Bone marrow (tissue), 2 donors: ENCODE measurements around the gene KIF21A.

Experiments used
- DNase-seq, 2 donors: peaks; one replicate each; lab custom pipeline; 2025; lab: John Stamatoyannopoulos, UW

Gene KIF21A

DNA sequence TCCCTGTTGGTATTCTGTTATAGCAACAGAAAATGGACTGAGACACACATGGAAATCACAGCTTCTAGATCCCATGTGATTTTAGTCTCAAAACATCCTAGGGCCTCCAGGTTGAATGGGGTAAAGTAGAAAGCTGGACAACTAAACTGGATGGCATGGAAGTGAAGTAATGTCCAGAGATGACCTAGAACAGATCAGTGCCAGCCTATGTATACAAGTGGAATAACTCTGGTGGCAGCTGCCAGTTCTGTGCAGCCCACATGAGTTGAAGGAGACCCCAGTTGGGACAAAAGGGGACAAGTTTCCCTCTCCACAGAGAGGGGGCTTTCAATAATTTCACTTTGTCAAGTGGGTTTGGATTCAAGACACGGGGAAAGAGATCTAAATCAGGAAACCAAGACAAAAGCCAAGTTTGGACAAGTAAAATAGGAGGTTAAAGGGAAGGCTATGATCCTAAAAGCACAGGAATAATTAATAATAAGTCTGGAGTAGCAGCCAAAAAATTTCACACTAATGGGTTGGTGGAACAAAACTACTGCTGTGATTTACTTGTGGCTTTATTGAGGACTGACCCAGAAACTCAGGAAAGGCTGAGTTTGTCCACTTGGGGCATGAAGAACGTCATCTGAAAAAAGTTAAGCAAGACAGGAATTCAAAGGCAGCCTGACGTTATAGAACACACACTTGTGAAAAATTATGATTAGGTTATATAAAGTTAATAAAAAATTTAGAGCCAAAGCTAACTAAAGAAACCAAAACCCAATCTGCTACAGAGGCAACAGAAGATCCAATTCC lies 11.7 kb downstream of the KIF21A start:
- no peak for DNase-seq

DNA sequence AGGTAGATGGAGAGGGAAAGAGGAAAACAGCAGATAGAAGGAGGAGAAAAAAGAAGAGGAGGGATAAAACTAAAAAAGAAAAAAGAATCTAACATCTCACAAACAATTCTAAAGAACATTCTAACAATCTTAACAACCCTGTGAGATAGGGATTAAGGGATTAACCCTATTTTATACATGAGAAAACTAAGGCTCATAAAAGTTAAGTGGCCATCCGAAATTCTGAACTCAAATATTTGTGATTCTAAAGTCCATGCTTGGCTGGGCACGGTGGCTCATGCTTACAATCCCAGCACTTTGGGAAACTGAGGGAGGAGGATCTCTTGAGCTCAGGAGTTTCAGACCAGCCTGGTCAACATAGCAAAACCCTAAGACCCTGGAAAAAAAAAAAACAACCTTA lies 13.1 kb downstream of the KIF21A start:
- no peak for DNase-seq

DNA sequence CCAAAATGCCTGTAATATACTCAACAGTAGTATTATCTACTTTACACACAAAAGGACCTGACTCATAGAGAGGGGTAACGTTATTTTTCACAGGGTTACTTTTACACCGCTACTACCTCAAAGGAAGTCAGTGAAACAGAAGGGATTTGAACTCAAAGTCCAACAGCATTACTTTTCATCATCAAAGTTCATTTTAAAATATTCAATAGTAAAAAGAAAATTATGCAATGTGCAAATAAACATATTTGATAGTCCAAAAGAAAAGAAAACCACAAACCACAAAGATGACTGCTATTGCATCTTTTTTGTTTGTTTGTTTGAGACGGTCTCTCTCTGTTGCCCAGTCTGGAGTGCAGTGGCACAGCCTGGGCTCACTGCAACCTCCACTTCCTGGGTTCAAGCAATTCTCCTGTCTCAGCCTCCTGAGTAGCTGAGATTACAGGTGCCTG lies 15.5 kb downstream of the KIF21A start:
- no peak for DNase-seq

DNA sequence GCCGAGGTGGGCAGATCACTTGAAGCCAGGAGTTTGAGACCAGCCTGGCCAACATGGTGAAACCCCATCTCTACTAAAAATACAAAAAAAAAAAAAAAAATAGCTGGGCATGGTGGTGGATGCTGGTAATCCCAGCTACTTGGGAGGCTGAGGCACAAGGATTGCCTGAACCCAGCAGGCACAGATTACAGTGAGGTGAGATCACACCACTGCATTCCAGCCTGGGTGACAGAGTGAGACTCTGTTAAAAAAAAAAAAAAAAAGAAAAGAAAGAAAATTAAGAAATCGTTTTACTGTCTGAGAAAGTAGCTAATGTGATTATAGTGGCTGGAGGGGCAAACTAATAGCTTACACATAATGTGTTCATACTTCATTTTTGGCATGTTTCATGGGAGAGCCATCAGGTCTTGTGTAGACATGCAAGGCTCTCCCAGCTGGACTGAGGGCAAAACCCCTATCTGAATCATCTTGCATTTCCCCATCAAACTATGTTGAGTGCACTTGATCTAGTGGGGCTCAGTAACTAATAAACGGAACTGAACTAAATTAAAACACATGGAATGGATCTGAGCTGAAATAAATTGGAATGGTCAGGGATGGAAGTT lies 16.2 kb downstream of the KIF21A start:
- DNase-seq, result no peak

DNA sequence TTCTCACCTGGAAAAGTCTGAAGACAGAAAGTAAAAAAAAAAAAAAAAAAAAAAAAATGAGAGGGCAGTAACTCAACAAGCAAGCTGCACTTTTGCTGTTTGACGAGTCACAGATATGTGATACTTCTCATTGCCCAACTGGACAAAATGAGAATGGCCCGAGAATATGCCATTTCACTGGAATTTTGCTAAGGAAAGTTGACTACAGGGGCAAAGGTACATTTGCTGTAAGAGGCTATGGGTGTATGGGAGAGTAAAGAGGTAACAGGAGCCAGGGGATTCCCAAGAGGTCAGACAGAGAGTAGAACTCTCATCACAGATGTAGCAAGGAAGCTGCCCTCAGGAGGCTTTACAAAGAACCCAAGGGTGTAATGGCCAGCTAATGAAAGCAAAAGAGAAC lies 22.9 kb downstream of the KIF21A start:
- DNase-seq, result no peak

DNA sequence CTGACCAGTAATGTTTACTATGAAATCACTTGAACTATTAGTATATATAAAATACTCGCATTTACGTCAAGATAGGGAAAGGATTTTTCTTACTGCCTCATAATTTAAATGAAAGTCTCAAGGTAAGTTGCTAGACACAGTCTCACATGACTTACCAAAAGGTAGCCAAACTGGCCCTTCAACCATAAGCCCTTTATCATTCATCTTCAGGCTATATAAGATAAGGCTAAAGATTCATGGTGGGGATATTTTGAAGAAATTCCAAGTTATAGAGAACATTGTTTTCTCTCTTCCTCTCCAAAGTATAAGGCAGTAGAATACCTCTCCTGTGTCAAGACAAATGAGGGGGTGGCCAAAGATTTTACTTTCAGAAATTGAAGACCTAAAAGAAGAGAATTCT lies 23.4 kb downstream of the KIF21A start:
- no peak for DNase-seq

DNA sequence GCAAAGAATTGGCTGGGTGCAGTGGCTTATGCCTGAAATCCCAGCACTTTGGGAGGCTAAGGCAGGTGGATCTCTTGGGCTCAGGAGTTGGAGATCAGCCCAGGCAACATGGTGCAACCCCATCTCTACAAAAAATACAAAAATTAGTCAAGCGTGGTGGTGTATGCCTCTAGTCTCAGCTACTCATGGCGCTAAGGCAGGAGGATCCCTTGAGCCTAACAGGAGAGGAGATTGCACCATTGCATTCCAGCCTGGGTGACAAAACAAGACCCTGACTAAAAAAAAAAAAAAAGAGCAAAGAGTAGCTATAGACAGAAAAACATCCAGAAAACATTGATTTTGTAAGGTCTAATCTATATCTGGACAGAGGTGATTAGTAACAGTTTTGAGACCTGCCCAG lies 25.0 kb downstream of the KIF21A start:
- DNase-seq, result no peak

DNA sequence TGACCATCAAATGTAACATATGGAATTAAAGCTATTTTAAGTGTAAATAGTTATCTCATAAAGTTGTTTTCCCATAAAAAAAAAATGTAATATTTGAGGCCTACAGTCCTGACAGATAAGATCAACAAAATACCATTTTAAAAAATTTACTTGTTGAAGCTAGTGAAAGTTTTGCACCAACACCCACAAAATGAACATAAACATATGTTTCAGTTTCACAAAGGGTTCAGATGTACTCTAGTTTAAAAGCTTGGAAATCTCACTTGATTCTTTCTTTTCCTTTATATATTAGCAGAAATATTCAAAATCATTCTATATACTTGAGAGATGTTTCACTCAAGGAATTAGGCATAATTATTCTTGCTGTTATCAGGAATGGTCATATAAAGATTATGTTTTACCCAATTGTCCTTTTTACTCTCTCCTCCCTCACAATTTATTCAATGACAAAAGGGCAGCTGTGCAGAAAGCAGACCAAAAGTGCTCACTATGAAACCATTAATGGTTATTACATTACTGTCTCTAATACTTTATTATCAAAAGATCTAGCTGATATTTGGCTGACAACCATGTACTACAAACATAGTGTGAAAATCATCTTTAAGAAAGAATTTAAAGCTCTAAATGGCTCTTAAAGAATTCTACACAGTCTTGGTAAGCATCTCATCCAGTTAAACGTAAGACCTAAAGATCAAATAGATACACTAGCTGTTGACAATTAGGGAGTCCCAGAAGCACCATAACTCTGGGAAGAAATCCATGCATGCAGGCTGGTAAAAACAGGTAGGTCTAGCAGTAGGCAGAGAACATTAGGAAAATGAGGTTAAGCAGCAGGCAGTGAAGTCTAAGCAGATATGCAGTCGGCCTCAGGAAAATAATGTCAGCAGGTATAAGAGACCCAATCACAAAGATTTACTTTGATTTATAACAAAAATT lies 28.8 kb downstream of the KIF21A start:
- no peak for DNase-seq

DNA sequence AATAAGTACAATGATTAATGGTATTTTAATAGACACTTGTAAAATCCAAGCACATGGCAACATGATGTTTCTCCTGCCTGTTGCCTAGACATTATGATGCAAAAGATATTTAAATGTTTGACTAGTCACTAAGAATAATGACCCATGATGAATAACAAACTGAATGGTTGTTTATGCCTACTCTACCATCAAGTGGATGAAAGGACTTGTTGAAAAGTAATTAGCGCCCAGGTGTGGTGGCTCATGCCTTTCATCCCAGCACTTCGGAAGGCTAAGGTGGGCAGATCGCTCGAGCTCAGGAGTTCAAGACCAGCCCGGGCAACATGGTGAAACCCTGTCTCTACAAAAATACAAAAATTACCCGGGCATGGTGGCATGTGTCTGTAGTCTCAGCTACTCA lies 30.7 kb downstream of the KIF21A start:
- no peak for DNase-seq

DNA sequence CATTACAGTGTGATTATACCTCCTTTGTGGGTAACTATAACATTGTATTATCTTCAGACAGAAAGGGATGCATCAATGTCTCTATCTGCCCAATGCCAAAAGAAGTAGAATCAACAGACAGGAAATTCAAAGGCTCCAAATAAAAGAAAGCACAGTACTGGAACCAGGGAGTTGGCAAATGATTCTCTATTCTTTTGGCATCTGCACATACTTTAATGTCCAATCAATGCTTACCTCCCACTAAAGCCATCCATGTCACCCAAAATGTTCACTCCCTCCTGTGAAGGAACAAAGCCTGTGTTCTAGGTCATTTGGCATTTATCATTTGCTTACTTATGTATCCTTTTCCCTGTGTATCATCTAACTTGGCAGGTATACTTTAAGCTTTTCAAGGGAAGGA lies 36.7 kb downstream of the KIF21A start:
- no peak for DNase-seq

DNA sequence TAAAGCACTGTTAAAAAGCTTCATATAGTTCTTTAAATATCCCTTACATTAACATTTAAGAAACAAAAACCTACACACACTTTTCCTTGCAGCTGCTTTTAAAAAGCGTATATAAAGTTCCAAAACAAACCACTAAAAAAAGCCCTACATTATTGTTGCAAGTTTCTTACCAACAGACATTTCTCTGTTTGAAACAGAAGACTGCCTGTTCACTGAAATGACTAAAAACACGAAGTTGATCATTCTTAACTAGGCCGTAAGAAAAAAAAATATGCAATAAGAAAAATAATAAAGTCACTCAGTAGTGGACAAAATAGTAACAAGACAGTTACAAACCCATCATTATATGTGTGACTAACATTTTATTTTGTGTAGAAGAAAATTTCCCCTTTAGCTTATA lies 37.3 kb downstream of the KIF21A start:
- DNase-seq, result no peak

DNA sequence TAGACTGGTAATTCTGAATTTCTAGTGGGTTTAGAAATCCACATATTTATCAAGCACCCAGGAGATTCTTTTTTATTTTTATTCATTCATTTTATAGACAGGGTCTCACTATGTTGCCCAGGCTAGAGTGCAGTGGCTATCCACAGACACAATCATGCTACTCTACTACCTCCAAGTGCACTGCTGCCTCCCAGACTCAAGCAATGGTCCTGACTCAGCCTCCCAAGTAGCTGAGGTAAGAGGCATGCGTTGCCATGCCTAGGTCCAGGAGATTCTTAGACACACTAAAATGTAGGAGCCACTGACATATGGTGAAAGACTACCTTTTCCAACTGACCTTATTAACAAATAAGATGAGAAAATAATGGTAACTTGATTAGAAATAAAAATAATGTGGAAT lies 38.9 kb downstream of the KIF21A start:
- no peak for DNase-seq

DNA sequence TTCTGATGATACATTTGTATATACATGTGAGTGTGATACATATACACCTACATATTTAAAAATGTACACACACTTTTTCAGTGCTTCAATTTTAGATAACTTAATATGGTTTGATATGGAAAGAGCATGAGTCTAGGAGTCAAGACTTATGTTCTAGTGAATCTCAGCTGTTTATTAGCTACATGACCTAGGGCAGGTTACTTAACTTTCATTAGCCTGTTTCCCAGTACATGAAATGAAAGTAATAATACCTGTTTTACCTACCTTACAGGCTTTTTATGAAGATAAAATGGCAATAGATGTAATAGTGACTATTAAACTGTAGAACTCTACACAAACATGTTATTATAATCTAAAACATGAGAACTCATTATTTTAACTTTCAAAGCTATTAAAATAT lies 39.5 kb downstream of the KIF21A start:
- DNase-seq, result no peak

DNA sequence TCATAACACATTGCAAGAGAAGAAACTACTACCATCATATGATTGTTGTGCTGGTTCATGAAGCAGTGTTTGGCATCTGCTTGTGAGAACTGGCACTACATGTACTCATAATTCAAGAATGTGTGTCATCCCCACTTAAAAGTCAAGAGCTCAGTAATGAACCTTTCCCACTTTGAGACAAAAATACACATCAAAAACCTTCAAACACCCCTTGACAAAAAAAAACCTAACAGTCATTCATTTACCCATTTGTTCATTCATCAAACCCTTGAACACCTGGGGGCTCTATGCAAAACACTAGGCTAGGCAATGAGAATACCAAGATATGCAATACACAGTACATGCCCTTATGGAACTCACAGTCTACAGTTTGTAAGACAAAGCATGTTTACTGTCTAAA lies 40.0 kb downstream of the KIF21A start:
- no peak for DNase-seq

DNA sequence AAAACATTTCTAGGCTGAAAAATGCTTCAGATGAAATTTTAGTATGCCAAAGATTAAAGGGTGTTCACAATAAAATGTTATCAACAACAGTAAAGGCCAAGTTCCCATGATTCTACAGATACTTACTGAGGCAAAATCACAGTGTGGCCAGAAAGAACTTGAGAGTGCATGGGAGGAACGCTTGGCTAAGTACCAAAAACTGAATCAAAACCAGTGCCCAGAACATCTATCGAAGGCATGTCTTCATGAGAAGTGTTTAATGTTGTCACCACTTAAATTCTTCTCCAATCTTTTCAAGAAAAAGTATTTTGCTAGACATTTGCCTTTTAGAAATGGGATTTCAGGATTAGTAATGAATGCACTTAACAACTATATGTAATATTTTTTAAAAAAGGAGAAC lies 41.5 kb downstream of the KIF21A start:
- no peak for DNase-seq

DNA sequence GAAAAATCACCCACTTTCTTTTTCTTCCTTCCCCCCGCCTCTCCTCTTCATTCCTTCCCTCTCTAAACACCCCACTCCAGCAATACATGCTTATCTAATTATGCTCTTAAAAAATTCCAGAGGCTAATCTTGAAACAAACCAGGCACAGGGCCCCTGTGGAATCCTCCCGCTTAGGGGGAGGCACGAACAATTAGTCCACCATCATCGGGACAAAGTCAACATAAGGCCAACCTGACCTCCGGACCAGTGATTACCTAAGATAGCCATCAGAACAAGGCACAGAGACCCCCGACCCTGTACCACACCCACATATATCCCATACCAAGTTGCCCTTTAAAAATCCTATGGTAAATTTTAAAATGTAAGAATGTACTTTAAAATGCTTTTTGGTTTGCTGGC lies 47.1 kb downstream of the KIF21A start:
- DNase-seq, result no peak

DNA sequence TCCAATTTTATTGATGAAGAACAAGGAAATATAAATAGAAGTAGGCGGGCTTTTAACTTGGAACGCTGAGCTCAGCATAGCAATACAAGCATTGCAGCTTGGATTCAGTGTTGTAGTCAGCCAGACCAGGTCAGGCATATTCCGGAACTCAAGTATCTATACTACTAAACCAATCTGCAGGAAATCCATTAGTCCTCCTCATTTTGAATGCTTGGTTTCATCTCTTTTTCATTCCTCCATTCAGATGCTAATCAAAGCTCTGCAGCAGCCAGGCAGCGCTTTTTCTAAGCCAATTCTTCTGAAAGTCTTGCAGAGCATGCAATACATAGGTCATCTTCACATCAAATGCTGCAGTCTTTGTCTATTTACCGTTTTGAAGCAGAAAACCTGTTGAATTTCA lies 49.0 kb downstream of the KIF21A start:
- DNase-seq, result no peak

DNA sequence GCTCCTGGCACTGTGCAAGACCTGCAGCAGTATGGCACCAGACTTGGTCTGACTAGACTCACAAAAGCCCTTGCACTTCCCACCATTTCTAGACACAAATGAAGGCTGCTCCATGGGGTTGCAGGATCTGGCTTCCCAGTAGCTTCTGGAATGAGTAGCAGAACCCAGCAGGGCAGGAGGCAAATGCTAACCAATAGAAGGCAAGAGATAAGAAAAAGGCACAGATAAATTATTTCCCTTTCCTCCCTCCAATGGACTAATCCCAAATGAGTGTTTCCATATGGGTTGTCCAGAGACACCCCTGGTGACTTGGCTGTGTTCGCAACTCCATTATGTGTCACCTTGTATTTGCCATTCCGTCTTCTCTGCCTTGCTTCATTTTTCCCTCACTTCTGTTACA lies 49.7 kb downstream of the KIF21A start:
- no peak for DNase-seq

DNA sequence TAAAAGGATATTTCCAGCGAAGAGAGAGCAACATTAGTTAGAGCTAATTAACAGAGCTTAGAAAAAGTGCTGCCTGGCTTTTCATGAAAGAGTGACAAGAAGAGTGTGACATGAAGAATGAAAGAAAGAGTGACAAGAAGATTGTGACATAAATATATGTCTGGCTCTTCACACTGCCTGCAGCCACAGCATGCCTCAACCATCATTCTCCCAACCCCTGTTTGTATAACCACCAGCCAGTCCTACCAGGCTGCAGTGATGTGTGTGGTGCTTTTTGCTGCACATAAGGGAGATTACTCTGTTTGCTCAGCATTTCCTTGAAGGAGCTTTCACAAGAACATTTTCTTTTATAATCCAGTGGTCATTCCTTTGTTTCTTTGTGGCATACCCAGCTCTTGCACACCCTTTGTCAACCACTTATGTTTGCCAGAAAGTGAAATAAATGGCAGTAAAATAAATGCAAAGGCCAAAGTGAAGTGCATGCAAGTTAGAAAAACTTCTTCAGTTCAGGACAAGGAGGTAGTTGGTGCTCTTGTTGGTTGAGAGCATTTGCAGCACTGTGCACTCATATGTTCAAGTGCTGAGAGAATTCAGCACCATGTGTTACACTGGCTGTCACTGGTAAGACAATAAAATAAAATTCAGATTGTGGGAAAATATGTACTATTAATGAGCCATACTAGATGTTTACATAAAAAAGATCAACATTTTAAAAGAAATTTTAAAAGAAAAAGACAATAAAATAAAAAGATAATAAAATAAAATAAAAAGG lies 50.6 kb downstream of the KIF21A start:
- DNase-seq, result no peak

DNA sequence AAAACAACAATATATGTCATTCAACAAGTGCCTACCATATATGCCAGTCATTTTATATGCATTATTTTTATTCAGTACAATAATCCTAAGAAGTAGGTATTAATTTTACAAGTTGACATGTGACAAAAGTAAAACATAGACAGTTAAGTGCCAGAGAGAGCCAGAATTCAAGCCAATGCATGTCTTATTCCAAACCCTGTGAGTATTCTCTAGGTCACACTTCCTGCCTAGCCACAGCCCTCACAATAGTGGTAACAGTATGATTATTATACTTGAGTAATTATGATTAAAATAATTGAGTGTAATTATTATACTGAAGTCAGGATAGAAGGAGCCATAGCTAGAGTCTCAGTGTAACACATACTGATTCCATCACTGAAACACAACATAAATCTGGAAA lies 52.2 kb downstream of the KIF21A start:
- no peak for DNase-seq

DNA sequence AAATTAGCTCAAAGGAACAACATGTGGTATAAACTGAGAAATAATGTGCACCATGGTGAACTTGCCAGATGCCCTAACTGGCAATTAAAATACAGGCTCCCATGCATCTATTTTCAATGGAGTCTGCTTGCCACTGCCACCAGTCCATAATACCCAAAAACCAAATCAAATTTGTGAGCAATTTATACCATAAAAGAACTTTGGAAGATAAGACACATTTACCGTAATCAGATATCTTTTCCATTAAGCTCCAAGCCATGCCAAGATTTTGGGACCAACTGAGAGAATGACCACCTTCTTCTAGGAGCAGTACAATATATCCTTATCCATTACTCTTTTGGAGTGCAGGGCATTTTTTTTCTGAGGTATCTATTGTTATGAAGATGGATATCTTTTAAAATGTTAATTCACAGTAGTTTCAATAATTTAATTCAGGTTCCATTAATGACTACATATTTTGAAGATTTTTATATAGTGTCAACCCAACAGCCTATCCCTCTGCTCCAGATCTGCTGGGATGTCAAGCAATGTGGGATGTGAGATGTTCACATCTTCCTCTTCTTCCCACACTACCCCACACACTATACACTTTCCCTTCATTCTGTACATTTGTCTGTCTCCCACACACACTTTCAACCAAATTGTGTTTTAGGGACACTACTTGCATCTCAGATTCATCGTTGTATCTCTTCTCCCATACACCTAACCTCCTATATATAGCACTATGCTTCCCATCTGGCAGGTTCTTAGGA lies 53.3 kb downstream of the KIF21A start:
- no peak for DNase-seq
